Measurements from ENCODE around the gene SHMT2. TPM values are rescaled to one million over a fixed set of nuclear protein-coding genes. Genes with fewer than 3 reads are reported as not detected.

Gene SHMT2
- total RNA-seq, 1 experiment from 2014 or later, result 280 TPM

- TF ChIP-seq TCF7L2 (IDR thresholded peaks at IDR 0.05; ENCODE audit: borderline replicate concordance, extremely low read depth, insufficient read depth, insufficient read length) (no peak), CBX3 (IDR thresholded peaks at IDR 0.05; ENCODE audit: low read depth) (no peak), EZH2 (IDR thresholded peaks at IDR 0.05) (no peak), EZH2phosphoT487 (IDR thresholded peaks at IDR 0.05; ENCODE audit: borderline replicate concordance) (no peak)
- TF ChIP-seq, protein P1, sequence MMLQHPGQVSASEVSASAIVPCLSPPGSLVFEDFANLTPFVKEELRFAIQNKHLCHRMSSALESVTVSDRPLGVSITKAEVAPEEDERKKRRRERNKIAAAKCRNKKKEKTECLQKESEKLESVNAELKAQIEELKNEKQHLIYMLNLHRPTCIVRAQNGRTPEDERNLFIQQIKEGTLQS (IDR thresholded peaks at IDR 0.05), result no peak
Measured at GRCh38 chr12:57215668-57216013, 13.9 kb upstream of the SHMT2 start (continued).

GRCh38 chr12:57216014-57216911 is 13.2 kb upstream of the SHMT2 start, which contains the start of gene NXPH4:
NXPH4 (plus strand) TSS chr12:57216794; CDS start chr12:57216970, 176 bp downstream.
- POLR2A ChIA-PET, result no interaction called here
- Histone ChIP-seq H3K9me2 (ENCODE audit: insufficient read depth) (no peaks in the 10 kb centered on the region), H3K36me3 (ENCODE audit: control insufficient read depth in 1 of 2, insufficient read depth in 2 of 2, low read length in 2 of 2) (no peaks in the 10 kb centered on the region), H3K4me2 (ENCODE audit: low read length) (peak within 1 kb of the TSS; percentile 97), H3K79me2 (ENCODE audit: insufficient read depth, low read length) (no peaks in the 10 kb centered on the region), H2AFZ (ENCODE audit: low read depth, low read length, poor library complexity, severe bottlenecking) (peak within 1 kb of the TSS; percentile 61), H3K27me3 (ENCODE audit: insufficient read depth, low read length) (no peaks in the 10 kb centered on the region), H3K9ac (ENCODE audit: low read length) (peak within 1 kb of the TSS; percentile 69), H3K4me3 (replicated peaks in 1 of 2; ENCODE audit: low read depth in 1 of 2, low read length in 2 of 2) (peak within 1 kb of the TSS; percentile 53 to 81), H3K27ac (ENCODE audit: low read depth, low read length) (peak within 1 kb of the TSS; percentile 42; the same call in 1 of the 2 replicates), H3K9me3 (ENCODE audit: control insufficient read depth in 1 of 2, insufficient read depth in 1 of 2, low read depth in 1 of 2, low read length in 2 of 2) (no peaks in the 10 kb centered on the region), H4K20me1 (ENCODE audit: insufficient read depth) (no peaks in the 10 kb centered on the region), H3K4me1 (ENCODE audit: control insufficient read depth in 1 of 2, insufficient read depth in 2 of 2, low read length in 2 of 2) (peaks cover 17 to 50% of the 10 kb centered on the region in 2 experiments)
- DNase-seq (ENCODE audit: low read depth, low spot score) (no peak), ATAC-seq (peak; percentile 59)
- intact Hi-C loops (cut with micrococcal nuclease), result no loop called here
- TF ChIP-seq POLR2AphosphoS5 (IDR thresholded peaks at IDR 0.05; ENCODE audit: low read depth, low read length), result no peak
- TF ChIP-seq REST (IDR thresholded peaks at IDR 0.05; ENCODE audit: low read depth), result no peak
- TF ChIP-seq, protein P2, sequence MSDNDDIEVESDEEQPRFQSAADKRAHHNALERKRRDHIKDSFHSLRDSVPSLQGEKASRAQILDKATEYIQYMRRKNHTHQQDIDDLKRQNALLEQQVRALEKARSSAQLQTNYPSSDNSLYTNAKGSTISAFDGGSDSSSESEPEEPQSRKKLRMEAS (IDR thresholded peaks at IDR 0.05), result peak; percentile 83
- no peak for TF ChIP-seq RAD21 (IDR thresholded peaks at IDR 0.05; ENCODE audit: low read depth)
- TF ChIP-seq, protein P3, sequence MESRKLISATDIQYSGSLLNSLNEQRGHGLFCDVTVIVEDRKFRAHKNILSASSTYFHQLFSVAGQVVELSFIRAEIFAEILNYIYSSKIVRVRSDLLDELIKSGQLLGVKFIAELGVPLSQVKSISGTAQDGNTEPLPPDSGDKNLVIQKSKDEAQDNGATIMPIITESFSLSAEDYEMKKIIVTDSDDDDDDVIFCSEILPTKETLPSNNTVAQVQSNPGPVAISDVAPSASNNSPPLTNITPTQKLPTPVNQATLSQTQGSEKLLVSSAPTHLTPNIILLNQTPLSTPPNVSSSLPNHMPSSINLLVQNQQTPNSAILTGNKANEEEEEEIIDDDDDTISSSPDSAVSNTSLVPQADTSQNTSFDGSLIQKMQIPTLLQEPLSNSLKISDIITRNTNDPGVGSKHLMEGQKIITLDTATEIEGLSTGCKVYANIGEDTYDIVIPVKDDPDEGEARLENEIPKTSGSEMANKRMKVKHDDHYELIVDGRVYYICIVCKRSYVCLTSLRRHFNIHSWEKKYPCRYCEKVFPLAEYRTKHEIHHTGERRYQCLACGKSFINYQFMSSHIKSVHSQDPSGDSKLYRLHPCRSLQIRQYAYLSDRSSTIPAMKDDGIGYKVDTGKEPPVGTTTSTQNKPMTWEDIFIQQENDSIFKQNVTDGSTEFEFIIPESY (IDR thresholded peaks at IDR 0.05; ENCODE audit: extremely low read depth, insufficient replicate concordance, low read length), result no peak
- peak; percentile 38; the same call in 1 of the 2 replicates for TF ChIP-seq ZFX (IDR thresholded peaks at IDR 0.05)
- TF ChIP-seq, protein P4, sequence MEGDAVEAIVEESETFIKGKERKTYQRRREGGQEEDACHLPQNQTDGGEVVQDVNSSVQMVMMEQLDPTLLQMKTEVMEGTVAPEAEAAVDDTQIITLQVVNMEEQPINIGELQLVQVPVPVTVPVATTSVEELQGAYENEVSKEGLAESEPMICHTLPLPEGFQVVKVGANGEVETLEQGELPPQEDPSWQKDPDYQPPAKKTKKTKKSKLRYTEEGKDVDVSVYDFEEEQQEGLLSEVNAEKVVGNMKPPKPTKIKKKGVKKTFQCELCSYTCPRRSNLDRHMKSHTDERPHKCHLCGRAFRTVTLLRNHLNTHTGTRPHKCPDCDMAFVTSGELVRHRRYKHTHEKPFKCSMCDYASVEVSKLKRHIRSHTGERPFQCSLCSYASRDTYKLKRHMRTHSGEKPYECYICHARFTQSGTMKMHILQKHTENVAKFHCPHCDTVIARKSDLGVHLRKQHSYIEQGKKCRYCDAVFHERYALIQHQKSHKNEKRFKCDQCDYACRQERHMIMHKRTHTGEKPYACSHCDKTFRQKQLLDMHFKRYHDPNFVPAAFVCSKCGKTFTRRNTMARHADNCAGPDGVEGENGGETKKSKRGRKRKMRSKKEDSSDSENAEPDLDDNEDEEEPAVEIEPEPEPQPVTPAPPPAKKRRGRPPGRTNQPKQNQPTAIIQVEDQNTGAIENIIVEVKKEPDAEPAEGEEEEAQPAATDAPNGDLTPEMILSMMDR (IDR thresholded peaks at IDR 0.05 in 2 of 3, conservative IDR thresholded peaks at IDR 0.05 in 1 of 3; ENCODE audit: borderline replicate concordance in 1 of 3, insufficient read depth in 1 of 3, low read depth in 2 of 3, low read length in 2 of 3), result no peak
- no peak for TF ChIP-seq EZH2phosphoT487 (IDR thresholded peaks at IDR 0.05; ENCODE audit: borderline replicate concordance)
- TF ChIP-seq, protein P1 (IDR thresholded peaks at IDR 0.05), result no peak
- BruUV-seq (replicated peaks), result no TSS peak
- RAD21 ChIA-PET (ENCODE audit: low non-redundant PET in 1 of 2, low total read pairs in 2 of 2, uncharacterized antibody in 2 of 2, unreplicated experiment in 2 of 2), result interaction anchor here in 1 of 2 experiments (1.1 kb wide), 1 partner anchor 27 kb away, joined by 4 read pairs; no protein-coding TSS in a partner anchor
- CTCF ChIA-PET, result interaction anchor here (0.6 to 4.2 kb wide), 5 partner anchors 13 to 239 kb away, joined by 3 to 103 read pairs (median 3); partner anchors contain the start of gene INHBE
